H1 (cell line): Measurements from ENCODE around the gene CAMKK2. TPM values are rescaled to one million over a fixed set of nuclear protein-coding genes. Genes with fewer than 3 reads are reported as not detected.

Experiments used
- CTCF ChIA-PET: fragments of 300-600 bp; sonication (Branson Sonifier 250); formaldehyde crosslinking; loops from one replicate; lab custom pipeline; 2021; ENCODE audit not compliant: partially characterized antibody; lab: Charles Lee
- POLR2A ChIA-PET: fragments of 300-600 bp; sonication (Branson Sonifier 250); formaldehyde crosslinking; loops from one replicate; lab custom pipeline; 2021; ENCODE audit warnings: inconsistent platforms; ENCODE audit not compliant: partially characterized antibody; lab: Charles Lee
- DNase-seq, 2 experiments: peaks; one replicate each; pipeline versions ENCODE4 v3.0.0 to v3.0.0-alpha.2; 2010 to 2022; ENCODE audit warnings: low spot score in 2 of 2, low read depth in 1 of 2, mixed read lengths in 1 of 2
- FAIRE-seq: peaks from 2 replicates; lab custom pipeline; 2011; peaks lifted over from hg19 to GRCh38; lab: Jason Lieb, UNC
- H2AFZ ChIP-seq: 2 replicates; pipeline ENCODE4 v1.8.1; 2012; ENCODE audit warnings: low read length, inconsistent platforms
- H2AK5ac ChIP-seq: 2 replicates; pipeline ENCODE4 v1.6.1; 2013; ENCODE audit warnings: low read depth, low read length
- H2BK120ac ChIP-seq: replicated peaks from 2 replicates; pipeline ENCODE3; 2013; ENCODE audit warnings: low read depth, low read length, inconsistent platforms
- H2BK12ac ChIP-seq: 2 replicates; pipeline ENCODE4 v1.6.1; 2013; ENCODE audit warnings: low read depth, low read length
- H2BK15ac ChIP-seq: 2 replicates; pipeline ENCODE4 v1.6.1; 2013; ENCODE audit warnings: low read length
- H2BK20ac ChIP-seq: 2 replicates; pipeline ENCODE4 v1.6.1; 2013; ENCODE audit warnings: low read length
- H2BK5ac ChIP-seq: 2 replicates; pipeline ENCODE4 v1.6.1; 2013; ENCODE audit warnings: low read depth, low read length
- H3K14ac ChIP-seq: 2 replicates; pipeline ENCODE4 v1.6.1; 2013; ENCODE audit warnings: inconsistent platforms; ENCODE audit not compliant: insufficient read length
- H3K18ac ChIP-seq: 2 replicates; pipeline ENCODE4 v1.6.1; 2013; ENCODE audit warnings: low read length; ENCODE audit errors: extremely low read depth
- H3K23ac ChIP-seq: 2 replicates; pipeline ENCODE4 v1.6.1; 2013; ENCODE audit warnings: inconsistent platforms; ENCODE audit not compliant: insufficient read length
- H3K23me2 ChIP-seq: 2 replicates; pipeline ENCODE4 v1.6.1; 2013; ENCODE audit warnings: low read depth, low read length
- H3K27ac ChIP-seq: 2 replicates; pipeline ENCODE4 v1.6.1; 2011; ENCODE audit warnings: low read depth, low read length, inconsistent platforms
- H3K27me3 ChIP-seq, 4 experiments: replicated peaks in 1 of 4; 1 replicate in 1 of 4; 2 replicates in 3 of 4; pipeline versions ENCODE4 v1.6.1 to v1.8.1; 2011 to 2013; ENCODE audit warnings: low read length in 3 of 4, mild to moderate bottlenecking in 3 of 4, inconsistent platforms in 2 of 4, mixed read lengths in 2 of 4, moderate library complexity in 1 of 4; ENCODE audit not compliant: control insufficient read depth in 3 of 4, insufficient read depth in 3 of 4; ENCODE audit errors: extremely low read depth in 1 of 4
- H3K36me3 ChIP-seq, 4 experiments: 2 replicates each; pipeline versions ENCODE4 v1.6.1 to v1.8.1; 2011 to 2013; ENCODE audit warnings: mild to moderate bottlenecking in 4 of 4, low read length in 3 of 4, moderate library complexity in 2 of 4, control low read depth in 1 of 4, inconsistent platforms in 1 of 4; ENCODE audit not compliant: insufficient read depth in 4 of 4, control insufficient read depth in 2 of 4
- H3K4ac ChIP-seq: replicated peaks from 2 replicates; pipeline ENCODE3; 2013; ENCODE audit warnings: low read length, low read depth, mixed read lengths, inconsistent platforms; ENCODE audit not compliant: insufficient read length
- H3K4me1 ChIP-seq, 4 experiments: replicated peaks in 1 of 4; 1 replicate in 1 of 4; 2 replicates in 3 of 4; pipeline versions ENCODE4 v1.6.1 to v1.8.1; 2011 to 2013; ENCODE audit warnings: low read length in 3 of 4, inconsistent platforms in 2 of 4, mixed read lengths in 1 of 4; ENCODE audit not compliant: insufficient read depth in 4 of 4, control insufficient read depth in 3 of 4
- H3K4me2 ChIP-seq, 2 experiments: 2 replicates each; pipeline versions ENCODE4 v1.6.1 to v1.8.1; 2011 to 2013; ENCODE audit warnings: low read depth in 2 of 2, low read length in 2 of 2, control low read depth in 1 of 2, inconsistent platforms in 1 of 2, mild to moderate bottlenecking in 1 of 2; ENCODE audit not compliant: insufficient read depth in 1 of 2
- H3K4me3 ChIP-seq, 4 experiments: fragments of 200-600, 300-600 bp in 1 of 4; sonication (generic), shearing (Covaris generic), sonication (Bioruptor Twin) in 1 of 4; 2 replicates each; pipeline versions ENCODE4 v1.5.1 to v1.8.1; 2011 to 2016; ENCODE audit warnings: low read length in 4 of 4, low read depth in 3 of 4, control low read depth in 2 of 4, inconsistent platforms in 2 of 4, mild to moderate bottlenecking in 2 of 4, mixed read lengths in 1 of 4, moderate library complexity in 1 of 4; ENCODE audit not compliant: insufficient read depth in 2 of 4; ENCODE audit errors: extremely low read depth in 1 of 4
- H3K56ac ChIP-seq: replicated peaks from 2 replicates; pipeline ENCODE3; 2013; ENCODE audit warnings: low read depth, mild to moderate bottlenecking, mixed read lengths, low read length, inconsistent platforms; ENCODE audit not compliant: insufficient read length
- H3K79me1 ChIP-seq: 2 replicates; pipeline ENCODE4 v1.6.1; 2013; ENCODE audit warnings: low read depth, low read length, control low read depth
- H3K79me2 ChIP-seq, 2 experiments: 2 replicates each; pipeline versions ENCODE4 v1.6.1 to v1.8.1; 2012 to 2013; ENCODE audit warnings: low read length in 2 of 2, mild to moderate bottlenecking in 2 of 2, inconsistent platforms in 1 of 2; ENCODE audit not compliant: insufficient read depth in 2 of 2, control insufficient read depth in 1 of 2
- H3K9ac ChIP-seq, 4 experiments: replicated peaks in 1 of 4; 1 replicate in 1 of 4; 2 replicates in 3 of 4; pipeline versions ENCODE4 v1.6.1 to v1.8.1; 2011 to 2013; ENCODE audit warnings: low read depth in 3 of 4, low read length in 3 of 4, control low read depth in 2 of 4, mild to moderate bottlenecking in 2 of 4, moderate library complexity in 2 of 4, inconsistent platforms in 1 of 4; ENCODE audit errors: extremely low read depth in 1 of 4
- H3K9me3 ChIP-seq, 2 experiments: 2 replicates each; pipeline versions ENCODE4 v1.6.1 to v1.8.1; 2012 to 2013; ENCODE audit warnings: mild to moderate bottlenecking in 2 of 2, moderate library complexity in 2 of 2, control low read depth in 1 of 2, inconsistent platforms in 1 of 2, low read depth in 1 of 2, low read length in 1 of 2, mixed read lengths in 1 of 2; ENCODE audit not compliant: insufficient read depth in 2 of 2
- H4K20me1 ChIP-seq, 2 experiments: replicated peaks in 1 of 2; 2 replicates each; pipeline versions ENCODE3 to v1.8.1; 2011 to 2013; ENCODE audit warnings: inconsistent platforms in 2 of 2, low read length in 2 of 2, mild to moderate bottlenecking in 1 of 2; ENCODE audit not compliant: insufficient read depth in 2 of 2, control insufficient read depth in 1 of 2
- H4K5ac ChIP-seq: 2 replicates; pipeline ENCODE4 v1.6.1; 2013; ENCODE audit warnings: low read length, low read depth, mixed read lengths, inconsistent platforms; ENCODE audit not compliant: insufficient read length
- H4K8ac ChIP-seq: 2 replicates; pipeline ENCODE4 v1.8.0; 2013; ENCODE audit warnings: mild to moderate bottlenecking, moderate library complexity, low read length, inconsistent platforms; ENCODE audit not compliant: insufficient read depth; ENCODE audit errors: extremely low read depth
- H4K91ac ChIP-seq: replicated peaks from 2 replicates; pipeline ENCODE3; 2013; ENCODE audit warnings: low read length, mixed read lengths, inconsistent platforms; ENCODE audit not compliant: insufficient read length
- JUN ChIP-seq: IDR thresholded peaks from 2 replicates; pipeline ENCODE4 v1.6.1; 2011; ENCODE audit warnings: low read depth, mild to moderate bottlenecking, improper control_type of control experiment, low read length
- KDM4A ChIP-seq: IDR thresholded peaks from one replicate; pipeline ENCODE4 v1.7.1; 2012; ENCODE audit warnings: low read depth, mild to moderate bottlenecking, moderate library complexity, low read length, inconsistent platforms; ENCODE audit not compliant: severe bottlenecking
- NRF1 ChIP-seq: IDR thresholded peaks from 2 replicates; pipeline ENCODE4 v1.6.1; 2011; ENCODE audit warnings: mild to moderate bottlenecking, low read depth, low read length, improper control_type of control experiment
- POLR2A ChIP-seq, 2 experiments: IDR thresholded peaks; 1 replicate in 1 of 2; 2 replicates in 1 of 2; pipeline ENCODE4 v1.6.1; 2011; ENCODE audit warnings: low read depth in 2 of 2, low read length in 2 of 2, mild to moderate bottlenecking in 2 of 2; ENCODE audit errors: control extremely low read depth in 1 of 2
- RXRA ChIP-seq: IDR thresholded peaks from 2 replicates; pipeline ENCODE4 v1.6.1; 2011; ENCODE audit warnings: low read depth, mild to moderate bottlenecking, low read length, moderate library complexity; ENCODE audit not compliant: insufficient read depth
- SIX5 ChIP-seq: IDR thresholded peaks from 2 replicates; pipeline ENCODE4 v1.6.1; 2011; ENCODE audit warnings: mild to moderate bottlenecking, low read depth, low read length
- SP4 ChIP-seq: IDR thresholded peaks from 2 replicates; pipeline ENCODE4 v1.6.1; 2012; ENCODE audit warnings: low read length, inconsistent platforms
- SRF ChIP-seq: IDR thresholded peaks from 2 replicates; pipeline ENCODE4 v1.6.1; 2011; ENCODE audit warnings: mild to moderate bottlenecking, low read depth, low read length, moderate library complexity
- ZNF274 ChIP-seq: IDR thresholded peaks from 2 replicates; pipeline ENCODE4 v1.7.0; 2012; ENCODE audit warnings: low read length, borderline replicate concordance; ENCODE audit errors: extremely low read depth
- WGBS, 2 experiments: shearing (Covaris generic) in 1 of 2; methylation state at CpG; one replicate each; pipeline versions ENCODE4 v1.1.6 to v1.1.7; 2013 to 2015; ENCODE audit warnings: low lambda C conversion rate in 2 of 2, mixed read lengths in 2 of 2, inconsistent platforms in 1 of 2, low coverage in 1 of 2, missing lambda C conversion rate in 1 of 2; ENCODE audit not compliant: insufficient replicate concordance in 2 of 2, insufficient coverage in 1 of 2, insufficient read length in 1 of 2; ENCODE audit errors: extremely low coverage in 1 of 2, missing lambda C conversion rate in 1 of 2; 5-methylcytosine and 5-hydroxymethylcytosine counted together
- polyA plus RNA-seq, 7 experiments: library from polyadenylated mRNA; depleted of rRNA in 3 of 7; stranded (reverse) in 5 of 7; unstranded in 2 of 7; fragments of >200 nt in 5 of 7; fragments of 200-250 nt in 2 of 7; gene quantifications; 1 replicate in 5 of 7; 2 replicates in 1 of 7; 4 replicates in 1 of 7; pipeline versions ENCODE4 v1.2.1 to v1.2.3, GENCODE V29; 2011 to 2013; ENCODE audit warnings: missing spikeins in 2 of 7, mixed read lengths in 2 of 7
- total RNA-seq: library from RNA; stranded (reverse); fragmentation: NEBNext Ultra II Directional; extraction: Animal tissue kit (Norgen Biotek cat#: 25700); gene quantifications from 2 replicates; pipeline ENCODE4 v1.2.1, GENCODE V29; 2021
- TF ChIP-seq, protein P1 (sequence below), 3 experiments: IDR thresholded peaks; 1 replicate in 2 of 3; 2 replicates in 1 of 3; pipeline versions ENCODE4 v1.5.1 to v1.6.1; 2011; ENCODE audit warnings: low read length in 3 of 3, mild to moderate bottlenecking in 3 of 3, inconsistent platforms in 2 of 3, low read depth in 1 of 3, moderate library complexity in 1 of 3; ENCODE audit not compliant: insufficient read depth in 1 of 3; ENCODE audit errors: control extremely low read depth in 1 of 3

Gene CAMKK2
- total and polyA plus RNA-seq, 2 of the 8 experiments (the other 6 are each of a cell fraction or from before 2014, with no cell fraction given): 29.6 to 30.6 TPM

DNA sequence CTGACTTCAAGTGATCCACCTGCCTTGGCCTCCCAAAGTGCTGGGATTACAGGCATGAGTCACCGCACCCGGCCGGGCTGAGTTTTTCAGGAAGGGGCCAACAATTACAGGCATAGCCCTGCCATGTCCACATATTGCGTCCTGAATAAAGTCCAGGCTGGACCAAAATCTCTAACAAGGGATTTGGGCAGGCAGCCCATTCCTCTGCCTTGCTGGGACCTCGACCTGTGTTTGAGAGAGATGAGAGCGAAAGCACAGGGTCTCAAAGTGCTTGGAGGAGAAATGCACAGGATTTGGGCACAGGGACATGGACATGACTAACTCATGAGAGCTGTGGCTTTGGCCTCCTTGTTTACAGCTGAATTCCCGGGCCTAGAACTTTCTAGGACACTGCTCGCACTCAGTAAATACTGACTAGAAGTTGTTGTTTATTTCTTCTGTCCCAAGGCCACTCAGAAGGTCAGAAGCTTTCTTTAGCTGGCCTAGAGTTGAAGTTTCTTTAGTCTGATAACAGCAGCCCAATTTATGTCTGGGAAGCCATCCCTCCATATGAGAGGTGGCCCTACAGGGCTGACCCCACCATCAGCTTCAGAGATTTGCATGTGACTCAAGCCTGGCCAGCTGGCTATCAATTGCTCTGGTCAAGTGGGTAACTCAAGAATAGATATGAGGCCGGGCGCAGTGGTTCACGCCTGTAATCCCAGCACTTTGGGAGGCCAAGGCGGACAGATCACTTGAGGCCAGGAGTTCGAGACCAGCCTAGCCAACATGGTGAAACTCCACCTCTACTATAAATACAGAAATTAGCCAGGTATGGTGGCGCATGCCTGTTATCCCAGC is 11.7 kb downstream of the CAMKK2 start:
- DNase-seq (no peak), FAIRE-seq (no peak)
- Histone ChIP-seq H3K4me3 (no peak overlapping the region), H3K4ac (no peak overlapping the region), H3K18ac (no peak overlapping the region), H3K9me3 (no peaks in the 10 kb centered on the region), H4K91ac (no peak overlapping the region), H3K9ac (no peak overlapping the region), H3K23me2 (no peaks in the 10 kb centered on the region), H3K27me3 (no peaks in the 10 kb centered on the region), H3K23ac (no peak overlapping the region), H3K79me1 (peaks cover 6% of the 10 kb centered on the region; the same call in 1 of the 2 replicates), H3K79me2 (no peaks in the 10 kb centered on the region; a peak in 1 of 4 replicates), H2AK5ac (no peak overlapping the region), H2BK12ac (no peak overlapping the region), H3K4me2 (no peak overlapping the region), H4K20me1 (peaks cover 0 to 2% of the 10 kb centered on the region in 2 experiments), H4K5ac (no peak overlapping the region), H3K36me3 (no peaks in the 10 kb centered on the region), H3K27ac (no peak overlapping the region), H3K56ac (no peak overlapping the region), H2BK120ac (no peak overlapping the region), H4K8ac (no peak overlapping the region; the same call in 1 of the 2 replicates), H2AFZ (no peak overlapping the region), H2BK15ac (no peak overlapping the region), H3K14ac (no peak overlapping the region), H2BK5ac (no peak overlapping the region), H3K4me1 (peaks cover 2 to 13% (median 5%) of the 10 kb centered on the region in 4 experiments; a peak in 6 of 7 replicates), H2BK20ac (no peak overlapping the region)
- WGBS, 2 experiments: 91% methylated on average over 14 of the region's 14 CpGs; no CpG with 5 or more reads in 1 of the 2 experiments
- ChIA-PET CTCF (interaction anchor here (0.7 kb wide), 1 partner anchor 50 kb away, joined by 3 read pairs; no protein-coding TSS in a partner anchor), POLR2A (interaction anchor here (0.6 to 3.2 kb wide), 3 partner anchors 11 to 68 kb away, joined by 3 to 14 read pairs (median 3); partner anchors contain the start of gene CAMKK2)
- TF ChIP-seq, protein P1, sequence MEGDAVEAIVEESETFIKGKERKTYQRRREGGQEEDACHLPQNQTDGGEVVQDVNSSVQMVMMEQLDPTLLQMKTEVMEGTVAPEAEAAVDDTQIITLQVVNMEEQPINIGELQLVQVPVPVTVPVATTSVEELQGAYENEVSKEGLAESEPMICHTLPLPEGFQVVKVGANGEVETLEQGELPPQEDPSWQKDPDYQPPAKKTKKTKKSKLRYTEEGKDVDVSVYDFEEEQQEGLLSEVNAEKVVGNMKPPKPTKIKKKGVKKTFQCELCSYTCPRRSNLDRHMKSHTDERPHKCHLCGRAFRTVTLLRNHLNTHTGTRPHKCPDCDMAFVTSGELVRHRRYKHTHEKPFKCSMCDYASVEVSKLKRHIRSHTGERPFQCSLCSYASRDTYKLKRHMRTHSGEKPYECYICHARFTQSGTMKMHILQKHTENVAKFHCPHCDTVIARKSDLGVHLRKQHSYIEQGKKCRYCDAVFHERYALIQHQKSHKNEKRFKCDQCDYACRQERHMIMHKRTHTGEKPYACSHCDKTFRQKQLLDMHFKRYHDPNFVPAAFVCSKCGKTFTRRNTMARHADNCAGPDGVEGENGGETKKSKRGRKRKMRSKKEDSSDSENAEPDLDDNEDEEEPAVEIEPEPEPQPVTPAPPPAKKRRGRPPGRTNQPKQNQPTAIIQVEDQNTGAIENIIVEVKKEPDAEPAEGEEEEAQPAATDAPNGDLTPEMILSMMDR (IDR thresholded peaks at IDR 0.05; ENCODE audit: control extremely low read depth in 1 of 3, insufficient read depth in 1 of 3, low read depth in 1 of 3, low read length in 3 of 3): no peak
- TF ChIP-seq JUN: no peak
- TF ChIP-seq SP4: no peak
- no peak for TF ChIP-seq NRF1
- no peak for TF ChIP-seq POLR2A (IDR thresholded peaks at IDR 0.05; ENCODE audit: control extremely low read depth in 1 of 2, low read depth in 2 of 2, low read length in 2 of 2)
- TF ChIP-seq RXRA: no peak
- TF ChIP-seq SRF: no peak
- TF ChIP-seq ZNF274: no peak
- TF ChIP-seq SIX5: no peak
- TF ChIP-seq KDM4A: no peak
